Measurements from ENCODE around the gene PRR14L.

- TF ChIP-seq EZH2 (IDR thresholded peaks at IDR 0.05) (no peak), POLR2AphosphoS5 (IDR thresholded peaks at IDR 0.05; ENCODE audit: borderline replicate concordance, low read depth, low read length) (no peak), FOXP2 (optimal IDR thresholded peaks at IDR 0.05; ENCODE audit: control extremely low read depth, extremely low read length, insufficient read depth) (no peak)
Observed at GRCh38 chr22:31754813-31755212, 4.9 kb upstream of the PRR14L start.

Data from SK-N-MC (cell line).